WI38 (cell line): ENCODE results near the gene ERCC3.

ENCODE experiments used
- H3K4me3 ChIP-seq: 2 replicates; pipeline ENCODE4 v1.5.1; 2011; ENCODE audit warnings: low read depth, mild to moderate bottlenecking, control low read depth, low read length
- CTCF ChIP-seq: IDR thresholded peaks from 2 replicates; pipeline ENCODE4 v1.5.1; 2012; ENCODE audit warnings: low read depth, mild to moderate bottlenecking, control low read depth, low read length

Gene ERCC3

GRCh38 chr2:127308586-127309138 lies 14.7 kb upstream of the ERCC3 start:
- no peak for TF ChIP-seq CTCF
- no peak overlapping the region for H3K4me3 ChIP-seq

GRCh38 chr2:127305990-127306585 lies 12.1 kb upstream of the ERCC3 start:
- H3K4me3 ChIP-seq, result no peak overlapping the region
- TF ChIP-seq CTCF, result no peak

DNA sequence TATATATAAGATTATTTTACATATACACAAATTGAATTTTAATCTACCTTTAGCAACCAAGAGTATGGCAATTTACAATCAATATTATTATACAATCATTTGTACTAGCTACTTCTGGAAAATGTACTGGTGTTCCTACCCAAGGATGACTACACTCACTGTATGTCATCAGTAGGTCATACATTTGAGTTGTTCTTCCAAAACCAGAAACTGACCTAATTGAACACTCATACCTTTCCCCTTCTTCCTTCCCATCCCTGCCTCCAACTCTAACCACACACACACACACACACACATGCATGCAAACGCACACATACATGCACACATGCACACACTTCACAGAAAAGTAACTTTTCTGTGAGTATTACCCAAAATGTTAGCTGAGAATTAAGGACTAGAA lies 8.2 kb upstream of the ERCC3 start:
- no peak for TF ChIP-seq CTCF
- no peak overlapping the region for H3K4me3 ChIP-seq

GRCh38 chr2:127293386-127293747 lies 577 bp downstream of the ERCC3 start:
- H3K4me3 ChIP-seq, result peak overlapping the region; percentile 95
- no peak for TF ChIP-seq CTCF

DNA sequence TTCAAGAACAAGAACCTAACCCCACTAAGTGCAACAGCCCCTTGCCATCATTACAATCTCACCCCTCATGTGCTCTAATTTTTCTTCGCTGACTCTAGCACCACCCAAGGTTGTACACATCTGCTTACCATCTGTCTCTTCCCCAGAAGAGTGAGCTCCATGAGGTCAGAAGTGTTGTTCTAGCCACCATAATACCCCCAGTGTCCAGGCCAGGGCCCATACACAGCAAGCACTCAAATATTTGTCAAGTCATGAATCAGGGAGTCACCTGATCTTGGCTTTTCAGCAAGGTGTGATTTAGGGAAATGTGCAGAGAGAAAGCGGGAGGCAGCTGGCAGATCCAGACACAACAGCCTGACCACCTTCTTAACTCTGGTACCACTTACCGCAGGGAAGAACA lies 5.7 kb downstream of the ERCC3 start:
- TF ChIP-seq CTCF, result no peak
- H3K4me3 ChIP-seq, result no peak overlapping the region

- no peak overlapping the region for H3K4me3 ChIP-seq
- no peak for TF ChIP-seq CTCF
Observed at GRCh38 chr2:127283275-127283674, 10.7 kb downstream of the ERCC3 start.

DNA sequence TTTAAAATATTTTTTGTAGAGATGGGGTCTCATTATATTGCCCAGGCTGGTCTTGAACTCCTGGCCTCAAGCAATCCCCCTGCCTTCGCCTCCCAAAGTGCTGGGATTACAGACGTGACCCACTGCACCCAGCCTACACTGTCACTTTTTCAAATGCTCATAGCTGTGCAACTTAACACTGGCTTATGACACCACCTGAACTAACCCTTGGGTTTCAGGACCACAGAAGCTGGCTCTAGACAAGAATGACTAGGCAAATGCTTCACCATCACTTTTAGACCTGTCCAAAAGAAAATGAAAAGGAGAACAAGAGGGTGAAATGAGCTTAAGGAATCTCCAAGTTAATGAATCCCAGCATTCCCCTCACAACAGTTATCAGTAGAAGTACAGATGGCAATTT lies 13.3 kb downstream of the ERCC3 start:
- H3K4me3 ChIP-seq, result no peak overlapping the region
- TF ChIP-seq CTCF, result no peak
